ENCODE measurements around the gene BOLA3. TPM values are rescaled to one million over a fixed set of nuclear protein-coding genes. Genes with fewer than 3 reads are reported as not detected.

Gene BOLA3
- total and polyA plus RNA-seq, 2 of the 4 experiments (the other 2 are of a cell fraction), result 13.3 to 39.5 TPM

DNA sequence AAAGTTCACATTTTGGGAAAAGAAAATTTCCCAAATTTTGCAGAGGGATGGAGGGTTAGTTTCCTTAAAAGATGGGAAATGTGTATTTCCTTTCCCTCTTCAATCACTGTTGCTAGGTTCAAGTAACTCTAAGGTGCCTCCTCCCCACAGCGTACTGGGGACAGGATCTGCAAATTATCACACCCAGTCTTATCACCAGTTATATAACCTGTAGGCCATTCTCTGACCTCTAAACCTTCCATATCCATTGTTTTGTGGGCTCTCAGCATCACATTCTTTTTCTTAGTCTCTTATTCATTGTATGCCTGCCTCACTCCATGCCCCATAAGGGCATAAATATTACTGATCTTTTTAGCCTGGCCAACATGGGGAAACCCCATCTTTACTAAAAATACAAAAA is 47.1 kb upstream of the BOLA3 start:
- POLR2A ChIA-PET (ENCODE audit: unreplicated experiment), result no interaction called here

More for the DNA sequence above, 47.1 kb upstream of the BOLA3 start:
- no peak overlapping the region for H2BK15ac ChIP-seq (ENCODE audit: low read depth, low read length)
- ATAC-seq (ENCODE audit: low read depth), result no peak
- no peak overlapping the region for H3K18ac ChIP-seq (ENCODE audit: low read depth, low read length)
- H2AK9ac ChIP-seq (replicated peaks; ENCODE audit: low read depth, low read length, poor library complexity), result no peak overlapping the region
- H3K14ac ChIP-seq (replicated peaks; ENCODE audit: low read depth, low read length), result no peak overlapping the region
- no peak overlapping the region for H2BK5ac ChIP-seq (ENCODE audit: low read depth, low read length, poor library complexity, severe bottlenecking)
- no peak overlapping the region for H2AFZ ChIP-seq (replicated peaks; ENCODE audit: low read length, poor library complexity)
- peaks cover 3 to 12% of the 10 kb centered on the region in 2 experiments; a peak in 3 of 4 replicates for H3K79me1 ChIP-seq (ENCODE audit: low read depth in 1 of 2, low read length in 2 of 2)
- H4K91ac ChIP-seq (ENCODE audit: insufficient read depth, low read depth, low read length), result no peak overlapping the region
- dilution Hi-C loops (cut with HindIII; ENCODE audit: low sequenced_read_pairs, unreplicated experiment) (no loop called here), in situ Hi-C loops (cut with MboI; ENCODE audit: low sequenced_read_pairs) (no loop called here), intact Hi-C loops (cut with micrococcal nuclease) (no loop called here)
- no peak overlapping the region for H4K5ac ChIP-seq (ENCODE audit: low read depth, low read length)
- TF ChIP-seq SMC3 (IDR thresholded peaks at IDR 0.05; ENCODE audit: low read depth, low read length), result no peak
- TF ChIP-seq CHD1 (IDR thresholded peaks at IDR 0.05; ENCODE audit: low read depth, low read length), result no peak
- no peak for TF ChIP-seq RAD21 (IDR thresholded peaks at IDR 0.05; ENCODE audit: low read length)
- no peak for TF ChIP-seq BHLHE40 (IDR thresholded peaks at IDR 0.05; ENCODE audit: low read depth, low read length)
- TF ChIP-seq NFE2L2 (IDR thresholded peaks at IDR 0.05; ENCODE audit: low read depth, low read length), result no peak
- TF ChIP-seq, protein P1, sequence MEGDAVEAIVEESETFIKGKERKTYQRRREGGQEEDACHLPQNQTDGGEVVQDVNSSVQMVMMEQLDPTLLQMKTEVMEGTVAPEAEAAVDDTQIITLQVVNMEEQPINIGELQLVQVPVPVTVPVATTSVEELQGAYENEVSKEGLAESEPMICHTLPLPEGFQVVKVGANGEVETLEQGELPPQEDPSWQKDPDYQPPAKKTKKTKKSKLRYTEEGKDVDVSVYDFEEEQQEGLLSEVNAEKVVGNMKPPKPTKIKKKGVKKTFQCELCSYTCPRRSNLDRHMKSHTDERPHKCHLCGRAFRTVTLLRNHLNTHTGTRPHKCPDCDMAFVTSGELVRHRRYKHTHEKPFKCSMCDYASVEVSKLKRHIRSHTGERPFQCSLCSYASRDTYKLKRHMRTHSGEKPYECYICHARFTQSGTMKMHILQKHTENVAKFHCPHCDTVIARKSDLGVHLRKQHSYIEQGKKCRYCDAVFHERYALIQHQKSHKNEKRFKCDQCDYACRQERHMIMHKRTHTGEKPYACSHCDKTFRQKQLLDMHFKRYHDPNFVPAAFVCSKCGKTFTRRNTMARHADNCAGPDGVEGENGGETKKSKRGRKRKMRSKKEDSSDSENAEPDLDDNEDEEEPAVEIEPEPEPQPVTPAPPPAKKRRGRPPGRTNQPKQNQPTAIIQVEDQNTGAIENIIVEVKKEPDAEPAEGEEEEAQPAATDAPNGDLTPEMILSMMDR (conservative IDR thresholded peaks at IDR 0.05; ENCODE audit: low read depth, low read length), result no peak
- no peak overlapping the region for H3K27ac ChIP-seq (ENCODE audit: insufficient read depth, low read length)
- no TSS peak for BruUV-seq (replicated peaks)
- CTCF ChIA-PET, result no interaction called here
- H3K4me2 ChIP-seq (ENCODE audit: low read depth, low read length), result no peak overlapping the region
- H3K9ac ChIP-seq (ENCODE audit: low read depth, low read length), result no peak overlapping the region
- no peak overlapping the region for H3K4ac ChIP-seq (ENCODE audit: low read depth, low read length)
- DNase-seq, result no peak
- no peaks in the 10 kb centered on the region for H3K36me3 ChIP-seq (ENCODE audit: control insufficient read depth, insufficient read depth, low read length)
- no CpG with 5 or more reads among the region's 1 CpG for WGBS, 2 experiments (ENCODE audit: extremely low coverage in 2 of 2, insufficient read length in 1 of 2)
- 0 out of 2 replicates have a peak, but pooled peaks cover 3% of the 10 kb centered on the region for H3K9me1 ChIP-seq (ENCODE audit: insufficient read depth, low read length)
- H3K27me3 ChIP-seq (ENCODE audit: control insufficient read depth, insufficient read depth, low read length), result peaks cover 6% of the 10 kb centered on the region
- H2BK20ac ChIP-seq (ENCODE audit: low read depth, low read length), result no peak overlapping the region
- H2AK5ac ChIP-seq (ENCODE audit: low read depth, low read length), result no peak overlapping the region
- no peaks in the 10 kb centered on the region for H3K9me3 ChIP-seq (ENCODE audit: control insufficient read depth, insufficient read depth, low read length)
- H4K8ac ChIP-seq (ENCODE audit: low read depth in 2 of 2, low read length in 2 of 2), result no peak overlapping the region
- H3K23ac ChIP-seq (ENCODE audit: low read depth, low read length), result no peak overlapping the region
- H3K4me3 ChIP-seq (ENCODE audit: insufficient read depth, low read depth, low read length), result no peak overlapping the region
- H2BK120ac ChIP-seq (ENCODE audit: low read depth, low read length), result no peak overlapping the region
- H3K56ac ChIP-seq (ENCODE audit: extremely low read depth, insufficient read depth, low read length), result no peak overlapping the region
- no peaks in the 10 kb centered on the region; the same call in 1 of the 2 replicates for H3K4me1 ChIP-seq (ENCODE audit: control insufficient read depth, insufficient read depth, low read length)
- H4K20me1 ChIP-seq (ENCODE audit: insufficient read depth, low read length), result peaks cover 7% of the 10 kb centered on the region
